H1 (cell line): ENCODE measurements around the gene SPATA31D1. TPM values are rescaled to one million over a fixed set of nuclear protein-coding genes. Genes with fewer than 3 reads are reported as not detected.

Source experiments
- polyA plus RNA-seq, 7 experiments: library from polyadenylated mRNA; depleted of rRNA in 3 of 7; stranded (reverse) in 5 of 7; unstranded in 2 of 7; fragments of >200 nt in 5 of 7; fragments of 200-250 nt in 2 of 7; gene quantifications; 1 replicate in 5 of 7; 2 replicates in 1 of 7; 4 replicates in 1 of 7; pipeline versions ENCODE4 v1.2.1 to v1.2.3, GENCODE V29; 2011 to 2013; ENCODE audit warnings: missing spikeins in 2 of 7, mixed read lengths in 2 of 7
- total RNA-seq: library from RNA; stranded (reverse); fragmentation: NEBNext Ultra II Directional; extraction: Animal tissue kit (Norgen Biotek cat#: 25700); gene quantifications from 2 replicates; pipeline ENCODE4 v1.2.1, GENCODE V29; 2021

The SPATA31D1 gene
- total and polyA plus RNA-seq, 2 of the 8 experiments (the other 6 are each of a cell fraction or from before 2014, with no cell fraction given) = not detected

Other genes with a start within 250 kb of the SPATA31D1 start
- gene SPATA31D4, start 60.3 kb upstream of the SPATA31D1 start, total RNA-seq = not detected in 2 replicates
- gene SPATA31D4, start 60.3 kb upstream of the SPATA31D1 start, polyA plus RNA-seq (2011; rRNA removed) = not detected in 2 replicates
- not detected in 2 replicates for gene SPATA31D3, start 45.3 kb upstream of the SPATA31D1 start, total RNA-seq
- not detected in 2 replicates for gene SPATA31D3, start 45.3 kb upstream of the SPATA31D1 start, polyA plus RNA-seq (2011; rRNA removed)